ENCODE measurements around the gene TSPAN18.

Gene TSPAN18

DNA sequence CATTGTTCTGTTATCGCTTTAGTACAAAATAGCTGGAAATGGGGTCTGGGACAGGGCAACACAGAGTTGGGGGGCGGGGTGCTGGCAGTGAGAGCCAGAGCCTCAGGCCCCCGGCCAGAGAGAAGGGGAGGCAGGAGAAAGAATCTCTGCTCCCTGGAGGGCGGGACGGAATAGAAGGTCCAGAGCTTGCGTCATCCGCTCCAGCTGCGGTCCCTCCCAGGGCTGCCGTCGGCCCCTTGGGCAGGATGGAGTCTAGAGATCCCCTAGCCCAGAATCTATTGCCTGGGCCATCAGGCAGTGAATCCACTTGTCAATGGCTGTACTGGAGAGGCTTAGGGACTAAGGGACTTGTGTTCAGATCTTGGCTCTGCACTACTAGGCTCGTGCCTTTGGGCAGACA is 218.9 kb downstream of the TSPAN18 start:
- DNase-seq (ENCODE audit: insufficient read length, low spot score) (no peak), FAIRE-seq (no peak)
- TF ChIP-seq, protein P1, sequence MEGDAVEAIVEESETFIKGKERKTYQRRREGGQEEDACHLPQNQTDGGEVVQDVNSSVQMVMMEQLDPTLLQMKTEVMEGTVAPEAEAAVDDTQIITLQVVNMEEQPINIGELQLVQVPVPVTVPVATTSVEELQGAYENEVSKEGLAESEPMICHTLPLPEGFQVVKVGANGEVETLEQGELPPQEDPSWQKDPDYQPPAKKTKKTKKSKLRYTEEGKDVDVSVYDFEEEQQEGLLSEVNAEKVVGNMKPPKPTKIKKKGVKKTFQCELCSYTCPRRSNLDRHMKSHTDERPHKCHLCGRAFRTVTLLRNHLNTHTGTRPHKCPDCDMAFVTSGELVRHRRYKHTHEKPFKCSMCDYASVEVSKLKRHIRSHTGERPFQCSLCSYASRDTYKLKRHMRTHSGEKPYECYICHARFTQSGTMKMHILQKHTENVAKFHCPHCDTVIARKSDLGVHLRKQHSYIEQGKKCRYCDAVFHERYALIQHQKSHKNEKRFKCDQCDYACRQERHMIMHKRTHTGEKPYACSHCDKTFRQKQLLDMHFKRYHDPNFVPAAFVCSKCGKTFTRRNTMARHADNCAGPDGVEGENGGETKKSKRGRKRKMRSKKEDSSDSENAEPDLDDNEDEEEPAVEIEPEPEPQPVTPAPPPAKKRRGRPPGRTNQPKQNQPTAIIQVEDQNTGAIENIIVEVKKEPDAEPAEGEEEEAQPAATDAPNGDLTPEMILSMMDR (IDR thresholded peaks at IDR 0.05; ENCODE audit: insufficient read depth, missing control alignments) = no peak

DNA sequence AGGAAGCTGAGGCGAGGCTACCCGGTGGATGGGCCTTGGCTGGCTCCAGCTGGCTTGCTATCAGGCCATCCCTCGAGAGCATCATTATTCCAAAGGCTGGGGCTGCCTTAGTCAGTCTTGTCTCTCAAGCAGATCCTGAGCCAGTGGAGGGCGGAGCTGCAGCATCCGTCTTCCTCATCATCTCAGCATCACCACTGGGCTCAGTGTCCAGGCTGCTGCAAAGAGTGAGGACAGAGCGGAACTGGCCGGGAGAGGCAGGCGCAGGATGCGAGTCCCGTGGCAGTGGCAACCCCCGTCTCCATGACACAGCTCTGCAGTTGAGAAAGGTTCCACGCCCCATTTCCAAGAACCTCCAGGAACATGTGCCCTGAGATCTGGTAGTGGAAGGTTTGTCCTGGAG is 219.5 kb downstream of the TSPAN18 start:
- FAIRE-seq = no peak
- TF ChIP-seq, protein P1 (IDR thresholded peaks at IDR 0.05; ENCODE audit: insufficient read depth, missing control alignments) = no peak

GRCh38 chr11:44947114-44947513 is 220.4 kb downstream of the TSPAN18 start:
- TF ChIP-seq, protein P1 (IDR thresholded peaks at IDR 0.05; ENCODE audit: insufficient read depth, missing control alignments) = no peak
- no peak for FAIRE-seq

More for the DNA sequence above, 219.5 kb downstream of the TSPAN18 start:
- no peak for DNase-seq (ENCODE audit: insufficient read length, low spot score)

GRCh38 chr11:44948155-44948554 is 221.4 kb downstream of the TSPAN18 start:
- DNase-seq (ENCODE audit: insufficient read length, low spot score) (no peak), FAIRE-seq (no peak)
- TF ChIP-seq, protein P1 (IDR thresholded peaks at IDR 0.05; ENCODE audit: insufficient read depth, missing control alignments) = no peak

More at GRCh38 chr11:44947114-44947513, 220.4 kb downstream of the TSPAN18 start:
- no peak for DNase-seq (ENCODE audit: insufficient read length, low spot score)

DNA sequence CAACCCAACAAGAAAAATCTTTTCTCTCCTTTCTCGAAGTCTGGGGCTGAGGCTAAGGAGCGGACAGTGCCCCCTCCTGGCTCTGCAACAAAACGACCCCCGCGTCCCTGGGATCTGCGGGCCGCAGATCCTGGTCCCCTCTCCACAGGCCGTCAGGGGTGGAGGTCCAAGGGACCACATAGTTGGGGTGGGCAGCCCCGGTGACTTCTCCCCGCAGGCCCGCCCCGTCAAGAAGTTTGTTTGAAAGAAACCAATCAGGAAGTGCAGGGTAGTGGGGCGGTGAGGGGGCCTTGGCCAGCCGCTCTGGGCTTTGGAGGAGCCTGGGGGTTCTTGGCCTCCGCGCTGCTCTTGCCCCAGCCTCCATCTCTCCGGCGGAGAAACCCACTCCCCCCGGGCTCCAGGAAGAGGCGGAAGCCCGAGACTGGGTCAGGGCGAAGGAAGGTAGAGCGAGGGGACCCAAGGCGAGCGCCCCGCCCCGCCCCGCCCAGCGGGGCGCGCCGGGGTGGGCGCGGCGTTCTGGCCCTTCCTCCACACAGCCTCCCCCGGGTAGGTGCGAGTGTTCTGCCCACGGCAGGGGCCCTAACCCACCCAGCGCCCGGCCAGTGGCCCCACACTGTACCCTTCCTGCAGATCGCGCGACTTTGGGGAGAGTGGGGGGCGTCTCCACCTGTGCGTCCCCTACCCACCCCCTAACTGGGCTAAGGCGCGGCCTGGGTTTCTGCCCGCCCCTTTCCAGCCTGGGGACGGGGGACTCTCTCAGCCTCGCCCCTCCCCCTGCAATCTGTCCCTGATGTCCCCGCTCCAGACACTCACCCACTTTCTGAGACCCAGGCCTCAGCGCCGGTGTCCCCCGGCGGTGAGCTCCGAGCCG is 222.6 kb downstream of the TSPAN18 start:
- TF ChIP-seq, protein P1 (IDR thresholded peaks at IDR 0.05; ENCODE audit: insufficient read depth, missing control alignments) = peak; percentile 52
- DNase-seq (ENCODE audit: insufficient read length, low spot score) = no peak
- no peak for FAIRE-seq

DNA sequence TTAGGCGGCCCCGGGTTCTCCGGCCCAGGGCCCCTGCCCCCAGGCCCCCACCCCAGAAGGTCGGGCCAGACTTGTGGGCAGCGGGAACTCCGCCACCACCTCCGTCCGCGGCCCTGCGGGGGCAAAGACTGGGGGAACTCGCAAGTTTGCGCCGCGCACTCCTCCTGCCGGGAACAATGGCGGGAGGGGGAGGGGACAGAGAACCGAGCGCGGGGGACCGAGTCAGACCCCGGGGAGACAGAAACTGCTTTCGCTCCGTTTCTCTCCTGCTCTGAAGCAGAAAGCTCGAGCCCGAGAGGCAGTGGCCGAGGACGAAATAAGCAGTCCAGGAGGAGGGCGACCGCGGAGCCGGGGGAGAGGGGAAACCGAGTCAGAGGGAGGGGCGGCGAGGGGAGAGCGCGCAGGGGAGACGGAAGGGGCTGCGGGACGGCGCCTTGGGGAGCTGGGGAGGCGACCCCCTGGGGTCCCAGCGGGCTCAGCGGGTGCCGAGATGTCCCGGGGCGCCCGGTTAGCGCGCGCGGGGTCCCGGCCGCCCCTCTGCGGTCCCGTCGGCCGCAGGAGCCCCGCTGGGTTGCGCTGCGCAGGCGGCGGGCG is 223.4 kb downstream of the TSPAN18 start:
- TF ChIP-seq, protein P1 (IDR thresholded peaks at IDR 0.05; ENCODE audit: insufficient read depth, missing control alignments) = no peak
- DNase-seq (ENCODE audit: insufficient read length, low spot score) (no peak), FAIRE-seq (no peak)

Data from D721Med (cell line).